ENCODE data around the gene CTF1.

CTF1 gene

DNA sequence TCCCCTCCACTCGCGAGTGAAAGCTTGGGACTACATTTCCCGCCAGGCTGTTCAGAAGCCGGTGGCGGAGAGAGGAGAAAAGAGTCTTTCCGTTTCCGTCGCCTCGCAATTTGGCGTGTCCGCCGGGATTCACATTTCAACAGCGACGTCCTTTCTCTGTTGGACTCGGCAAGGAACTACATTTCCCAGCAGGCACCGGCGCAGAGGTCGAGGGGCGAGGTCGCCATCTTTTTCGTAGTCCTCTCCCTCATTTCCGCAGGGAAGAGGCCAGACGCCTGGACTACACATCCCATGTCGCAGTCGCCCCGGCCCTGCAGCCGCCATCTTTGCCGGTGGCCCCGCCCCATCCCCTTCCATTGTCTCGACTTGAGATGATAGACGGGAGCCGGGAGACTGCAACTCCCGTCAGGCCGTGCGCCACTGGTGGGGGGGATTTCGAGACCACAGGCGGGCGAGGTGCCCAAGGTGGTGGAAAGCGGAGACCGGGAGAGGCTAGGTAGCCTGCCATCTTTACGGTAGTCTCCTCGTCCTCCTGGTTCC lies 26.1 kb downstream of the CTF1 start:
- Histone ChIP-seq H3K27me3 (no peaks in the 10 kb centered on the region), H3K4me1 (ENCODE audit: control insufficient read depth in 1 of 2, insufficient read depth in 1 of 2, low read depth in 1 of 2, low read length in 1 of 2) (peaks cover 16 to 22% of the 10 kb centered on the region in 2 experiments), H3K36me3 (no peaks in the 10 kb centered on the region), H3K4me3 (ENCODE audit: low read depth in 1 of 2, low read length in 1 of 2) (peak overlapping the region; percentile 93 to 95), H3K9me3 (no peaks in the 10 kb centered on the region), H3K27ac (peak overlapping the region; percentile 94)
- TF ChIP-seq, protein P1, sequence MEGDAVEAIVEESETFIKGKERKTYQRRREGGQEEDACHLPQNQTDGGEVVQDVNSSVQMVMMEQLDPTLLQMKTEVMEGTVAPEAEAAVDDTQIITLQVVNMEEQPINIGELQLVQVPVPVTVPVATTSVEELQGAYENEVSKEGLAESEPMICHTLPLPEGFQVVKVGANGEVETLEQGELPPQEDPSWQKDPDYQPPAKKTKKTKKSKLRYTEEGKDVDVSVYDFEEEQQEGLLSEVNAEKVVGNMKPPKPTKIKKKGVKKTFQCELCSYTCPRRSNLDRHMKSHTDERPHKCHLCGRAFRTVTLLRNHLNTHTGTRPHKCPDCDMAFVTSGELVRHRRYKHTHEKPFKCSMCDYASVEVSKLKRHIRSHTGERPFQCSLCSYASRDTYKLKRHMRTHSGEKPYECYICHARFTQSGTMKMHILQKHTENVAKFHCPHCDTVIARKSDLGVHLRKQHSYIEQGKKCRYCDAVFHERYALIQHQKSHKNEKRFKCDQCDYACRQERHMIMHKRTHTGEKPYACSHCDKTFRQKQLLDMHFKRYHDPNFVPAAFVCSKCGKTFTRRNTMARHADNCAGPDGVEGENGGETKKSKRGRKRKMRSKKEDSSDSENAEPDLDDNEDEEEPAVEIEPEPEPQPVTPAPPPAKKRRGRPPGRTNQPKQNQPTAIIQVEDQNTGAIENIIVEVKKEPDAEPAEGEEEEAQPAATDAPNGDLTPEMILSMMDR (IDR thresholded peaks at IDR 0.05): no peak

DNA sequence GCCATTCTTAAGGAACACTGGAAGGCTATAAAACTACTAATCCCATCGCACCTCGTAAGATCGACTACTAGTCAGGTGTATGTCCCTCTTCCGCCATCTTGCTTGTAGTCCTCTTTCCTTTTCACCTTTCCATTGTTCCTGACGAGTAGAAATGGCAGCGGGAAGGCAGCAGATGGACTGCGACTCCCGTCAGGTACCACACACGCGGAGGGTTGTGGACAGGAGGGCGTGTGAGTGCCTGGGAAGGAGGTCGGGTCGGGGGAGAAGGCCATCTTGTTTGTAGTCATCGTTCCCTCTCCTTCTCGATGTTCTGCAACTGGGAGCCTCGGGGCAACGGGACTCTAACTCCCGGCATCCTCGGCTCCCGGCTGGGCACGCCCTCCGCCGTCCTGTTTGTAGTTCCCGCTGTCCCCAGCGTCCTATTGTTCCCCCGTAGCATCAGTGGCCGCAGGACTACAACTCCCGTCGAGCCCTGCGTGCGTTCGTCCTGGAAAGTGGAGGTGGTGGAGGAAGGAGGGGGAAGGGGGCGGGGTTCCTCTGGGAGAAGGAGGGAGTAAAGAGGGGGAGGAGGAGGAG lies 26.6 kb downstream of the CTF1 start:
- peak overlapping the region; percentile 94 for H3K27ac ChIP-seq
- H3K4me1 ChIP-seq (ENCODE audit: control insufficient read depth in 1 of 2, insufficient read depth in 1 of 2, low read depth in 1 of 2, low read length in 1 of 2): peaks cover 12 to 22% of the 10 kb centered on the region in 2 experiments
- peak overlapping the region; percentile 93 to 95 for H3K4me3 ChIP-seq (ENCODE audit: low read depth in 1 of 2, low read length in 1 of 2)
- no peaks in the 10 kb centered on the region for H3K27me3 ChIP-seq
- TF ChIP-seq, protein P1 (IDR thresholded peaks at IDR 0.05): peak; percentile 21
- no peaks in the 10 kb centered on the region for H3K36me3 ChIP-seq
- H3K9me3 ChIP-seq: no peaks in the 10 kb centered on the region

DNA sequence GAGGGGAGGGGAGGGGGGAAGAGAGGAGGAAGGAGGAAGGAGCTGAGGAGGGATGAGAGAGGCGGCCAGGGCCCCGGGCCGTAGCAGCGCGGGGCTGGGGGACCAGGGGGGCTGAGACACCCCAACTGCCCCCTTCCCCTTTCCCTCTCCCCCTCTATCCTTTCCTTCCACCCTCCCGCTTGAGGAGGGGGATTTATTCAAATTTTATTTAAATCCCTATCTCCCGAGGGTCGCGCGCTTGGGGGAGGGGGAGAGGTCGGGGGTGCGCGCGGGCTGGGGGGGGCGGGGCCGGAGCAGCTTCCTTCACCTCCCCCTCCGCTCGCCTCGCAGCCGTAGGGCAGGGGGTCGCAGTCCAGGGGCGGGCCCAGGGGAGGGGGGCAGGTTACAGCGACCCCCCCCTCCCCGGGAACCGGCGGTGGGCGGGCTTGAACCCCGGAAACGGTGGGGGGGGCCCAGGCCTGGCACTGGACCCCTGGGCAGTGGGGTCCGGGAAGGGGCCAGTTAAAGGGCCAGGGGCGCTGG lies 27.2 kb downstream of the CTF1 start, which contains the start of gene FBXL19:
Gene FBXL19, plus strand, starts transcription at position 19 of the 522 bp plus-strand sequence. CDS start 2,183 bp downstream, outside the sequence.
- peaks cover 12 to 18% of the 10 kb centered on the region in 2 experiments for H3K4me1 ChIP-seq (ENCODE audit: control insufficient read depth in 1 of 2, insufficient read depth in 1 of 2, low read depth in 1 of 2, low read length in 1 of 2)
- TF ChIP-seq, protein P1 (IDR thresholded peaks at IDR 0.05): no peak
- H3K9me3 ChIP-seq: no peaks in the 10 kb centered on the region
- H3K27ac ChIP-seq: peak within 1 kb of the TSS; percentile 94
- no peaks in the 10 kb centered on the region for H3K36me3 ChIP-seq
- peak within 1 kb of the TSS; percentile 93 to 95 for H3K4me3 ChIP-seq (ENCODE audit: low read depth in 1 of 2, low read length in 1 of 2)
- no peaks in the 10 kb centered on the region for H3K27me3 ChIP-seq

DNA sequence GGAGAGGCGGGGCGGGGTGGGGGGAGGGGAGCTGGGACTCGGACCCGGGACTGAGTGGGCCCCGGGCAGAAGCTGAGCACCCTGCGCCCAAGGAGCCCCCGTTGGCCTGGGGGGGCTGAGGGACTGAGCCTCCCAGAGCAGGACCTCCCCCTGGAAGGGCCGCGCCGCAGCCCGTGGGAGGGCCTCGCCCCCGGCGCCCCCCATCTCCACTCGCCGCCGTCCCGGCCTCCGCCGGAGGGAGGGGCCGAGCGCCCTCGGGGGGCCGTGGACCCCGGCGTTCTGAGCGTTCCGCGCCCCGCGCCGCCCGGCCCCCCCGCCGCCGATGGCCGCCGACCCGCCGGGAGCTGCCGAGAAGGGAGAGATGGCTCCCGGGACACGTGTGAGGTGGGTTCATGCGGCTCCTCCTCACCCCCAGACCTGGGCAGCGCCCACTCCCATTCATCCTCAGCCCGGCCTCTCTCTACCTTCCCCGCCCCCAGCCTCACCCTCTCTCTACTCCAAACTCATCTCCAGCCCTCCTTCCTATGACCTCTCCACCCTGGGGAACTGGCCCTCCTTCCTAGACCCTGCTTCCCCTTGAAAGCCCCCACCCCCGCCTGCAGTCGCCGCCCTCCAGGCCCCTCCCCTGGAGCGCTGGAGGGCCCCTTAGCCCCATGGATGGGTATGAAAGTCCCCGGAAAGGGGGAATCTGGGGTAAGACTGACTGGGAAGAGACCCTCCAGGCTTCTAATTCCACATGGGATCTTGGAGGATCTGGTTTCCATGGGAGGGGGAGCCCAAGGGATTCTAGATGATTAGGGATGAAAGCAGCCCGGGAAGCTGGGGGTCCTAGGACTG lies 27.9 kb downstream of the CTF1 start:
- TF ChIP-seq, protein P1 (IDR thresholded peaks at IDR 0.05): no peak
- Histone ChIP-seq H3K4me3 (ENCODE audit: low read depth in 1 of 2, low read length in 1 of 2) (peak overlapping the region; percentile 93 to 95), H3K27me3 (no peaks in the 10 kb centered on the region), H3K9me3 (no peaks in the 10 kb centered on the region), H3K4me1 (ENCODE audit: control insufficient read depth in 1 of 2, insufficient read depth in 1 of 2, low read depth in 1 of 2, low read length in 1 of 2) (peaks cover 12 to 18% of the 10 kb centered on the region in 2 experiments), H3K27ac (no peak overlapping the region), H3K36me3 (peaks cover 3% of the 10 kb centered on the region)

DNA sequence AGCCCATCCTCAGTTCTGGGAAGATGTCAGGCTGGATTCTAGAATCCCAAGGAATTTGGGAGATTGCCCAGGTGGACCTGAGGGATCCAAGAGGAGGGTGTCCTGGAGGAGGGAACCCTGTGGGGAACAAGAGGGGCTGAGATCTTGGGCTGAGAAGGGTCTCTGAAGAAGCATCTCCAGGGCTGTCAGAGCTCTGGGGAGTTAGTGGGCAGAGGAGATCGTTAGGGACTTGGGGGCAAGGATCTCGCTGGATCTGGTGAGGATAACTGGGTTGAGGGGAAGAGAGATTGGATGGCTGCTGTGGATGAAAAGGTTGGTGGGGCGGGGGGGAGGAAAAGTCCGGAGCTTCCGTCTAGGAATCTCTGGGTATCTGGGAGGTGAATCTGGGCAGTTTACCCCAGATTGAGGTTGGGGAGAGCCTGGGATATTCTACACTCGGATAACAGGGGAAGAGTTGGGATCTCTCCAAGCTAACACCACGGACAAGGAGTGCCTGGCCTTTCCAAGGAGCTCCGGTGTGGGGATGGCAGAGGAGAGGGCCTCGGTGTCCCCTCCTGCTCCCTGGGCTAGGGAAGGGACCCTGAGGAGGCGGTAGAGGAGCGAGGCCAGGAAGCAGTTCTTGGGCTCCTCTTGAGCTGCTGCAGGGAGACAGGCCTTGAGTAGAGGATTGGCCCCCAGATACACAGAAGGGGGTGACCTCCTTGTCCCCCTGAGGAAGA lies 28.7 kb downstream of the CTF1 start:
- TF ChIP-seq, protein P1 (IDR thresholded peaks at IDR 0.05): no peak
- Histone ChIP-seq H3K36me3 (peaks cover 10% of the 10 kb centered on the region), H3K4me1 (ENCODE audit: control insufficient read depth in 1 of 2, insufficient read depth in 1 of 2, low read depth in 1 of 2, low read length in 1 of 2) (peaks cover 12 to 18% of the 10 kb centered on the region in 2 experiments), H3K27ac (peak overlapping the region; percentile 6), H3K4me3 (ENCODE audit: low read depth in 1 of 2, low read length in 1 of 2) (no peak overlapping the region), H3K9me3 (no peaks in the 10 kb centered on the region), H3K27me3 (no peaks in the 10 kb centered on the region)
